ENCODE measurements around the gene BLOC1S1. TPM values are rescaled to one million over a fixed set of nuclear protein-coding genes. Genes with fewer than 3 reads are reported as not detected.
A peak's percentile ranks its signal among the peaks of the same experiment; 100 is the strongest.

Gene BLOC1S1
- total and polyA plus RNA-seq, 7 donors: 173 to 655 (median 355) TPM

- no peak overlapping the region for H3K4me3 ChIP-seq
- H3K9me3 ChIP-seq: no peaks in the 10 kb centered on the region
- H3K4me1 ChIP-seq: peaks cover 0 to 89% (median 87%) of the 10 kb centered on the region in 4 donors
- DNase-seq: peak; percentile 66
- peak overlapping the region; percentile 100 for H3K27ac ChIP-seq
- peaks cover 19 to 36% (median 23%) of the 10 kb centered on the region in 4 donors for H3K36me3 ChIP-seq
- intact Hi-C loops (cut with DNase I): no loop called here
- 52 to 67% methylated on average over 10 of the region's 10 CpGs for WGBS, 2 donors
- H3K27me3 ChIP-seq: no peaks in the 10 kb centered on the region
- TF ChIP-seq CTCF (IDR thresholded peaks at IDR 0.05) (no peak), POLR2AphosphoS5 (IDR thresholded peaks at IDR 0.05) (peak in 1 of 4 donors; percentile 24), EP300 (IDR thresholded peaks at IDR 0.05) (no peak)
Observed at GRCh38 chr12:55723516-55724225, 7.8 kb downstream of the BLOC1S1 start.

- Histone ChIP-seq H3K4me1 (peaks cover 0 to 82% (median 80%) of the 10 kb centered on the region in 4 donors), H3K36me3 (peaks cover 19 to 36% (median 23%) of the 10 kb centered on the region in 4 donors), H3K27me3 (no peaks in the 10 kb centered on the region), H3K4me3 (no peak overlapping the region), H3K27ac (peak overlapping the region; percentile 100), H3K9me3 (no peaks in the 10 kb centered on the region)
- intact Hi-C loops (cut with DNase I): no loop called here
- peak; percentile 88 for DNase-seq
- 48 to 58% methylated on average over 11 of the region's 11 CpGs for WGBS, 2 donors
- TF ChIP-seq POLR2AphosphoS5 (IDR thresholded peaks at IDR 0.05): peak in 2 of 4 donors; percentile 9 to 10
- TF ChIP-seq CTCF (IDR thresholded peaks at IDR 0.05): peak; percentile 12 to 57 (median 47)
- no peak for TF ChIP-seq EP300 (IDR thresholded peaks at IDR 0.05)
- no peak for TF ChIP-seq POLR2A (IDR thresholded peaks at IDR 0.05)
Observed at GRCh38 chr12:55724226-55724939, 8.5 kb downstream of the BLOC1S1 start.

GRCh38 chr12:55724940-55725309 lies 9.1 kb downstream of the BLOC1S1 start:
- Histone ChIP-seq H3K9me3 (no peaks in the 10 kb centered on the region), H3K27me3 (no peaks in the 10 kb centered on the region), H3K36me3 (peaks cover 19 to 36% (median 23%) of the 10 kb centered on the region in 4 donors), H3K4me1 (peaks cover 0 to 80% (median 77%) of the 10 kb centered on the region in 4 donors), H3K4me3 (no peak overlapping the region), H3K27ac (peak overlapping the region; percentile 100)
- WGBS, 2 donors: 45 to 66% methylated on average over 3 of the region's 3 CpGs
- peak; percentile 63 for DNase-seq
- TF ChIP-seq CTCF (IDR thresholded peaks at IDR 0.05) (no peak), EP300 (IDR thresholded peaks at IDR 0.05) (no peak), POLR2AphosphoS5 (IDR thresholded peaks at IDR 0.05) (no peak), POLR2A (IDR thresholded peaks at IDR 0.05) (no peak)
- intact Hi-C loops (cut with DNase I): no loop called here

GRCh38 chr12:55725556-55725955 lies 9.7 kb downstream of the BLOC1S1 start:
- 60 to 78% methylated on average over 3 of the region's 3 CpGs for WGBS, 2 donors
- Histone ChIP-seq H3K27me3 (no peaks in the 10 kb centered on the region), H3K4me3 (no peak overlapping the region), H3K27ac (peak overlapping the region; percentile 100), H3K4me1 (peaks cover 0 to 80% (median 77%) of the 10 kb centered on the region in 4 donors), H3K9me3 (no peaks in the 10 kb centered on the region), H3K36me3 (peaks cover 19 to 36% (median 23%) of the 10 kb centered on the region in 4 donors)
- TF ChIP-seq CTCF (IDR thresholded peaks at IDR 0.05): no peak
- TF ChIP-seq POLR2AphosphoS5 (IDR thresholded peaks at IDR 0.05): no peak
- no peak for TF ChIP-seq EP300 (IDR thresholded peaks at IDR 0.05)
- TF ChIP-seq POLR2A (IDR thresholded peaks at IDR 0.05): no peak
- peak; percentile 56 for DNase-seq
- intact Hi-C loops (cut with DNase I): no loop called here

Data from sigmoid colon (tissue), 7 donors.